Tibial nerve (tissue), 4 donors: ENCODE data around the gene LAIR2. TPM values are rescaled to one million over a fixed set of nuclear protein-coding genes. Genes with fewer than 3 reads are reported as not detected.
A peak's percentile ranks its signal among the peaks of the same experiment; 100 is the strongest.

Experiments used
- DNase-seq, 2 donors: peaks; one replicate each; pipeline ENCODE4 v3.0.0-alpha.2; 2019; ENCODE audit warnings: low spot score in 2 of 2
- H3K27ac ChIP-seq, 4 donors: fragments of 200-600 bp; sonication (generic) in 3 of 4; one replicate each; pipeline ENCODE4 v1.5.1; 2017 to 2019; ENCODE audit warnings: mild to moderate bottlenecking in 1 of 4
- H3K27me3 ChIP-seq, 2 donors: fragments of 200-600 bp; sonication (generic) in 1 of 2; one replicate each; pipeline versions ENCODE4 v1.5.1 to v1.6.0; 2017 to 2019
- H3K36me3 ChIP-seq, 3 donors: fragments of 200-600 bp; sonication (generic); one replicate each; pipeline ENCODE4 v1.5.1; 2018 to 2019
- H3K4me1 ChIP-seq, 4 donors: fragments of 200-600 bp; sonication (generic) in 3 of 4; one replicate each; pipeline ENCODE4 v1.5.1; 2017 to 2019
- H3K4me3 ChIP-seq, 4 donors: fragments of 200-600 bp; sonication (generic) in 3 of 4; one replicate each; pipeline ENCODE4 v1.5.1; 2017 to 2019; ENCODE audit warnings: mild to moderate bottlenecking in 1 of 4, moderate library complexity in 1 of 4
- H3K9me3 ChIP-seq, 4 donors: fragments of 200-600 bp; sonication (generic) in 3 of 4; one replicate each; pipeline ENCODE4 v1.5.1; 2017 to 2019
- CTCF ChIP-seq, 5 experiments: fragments of 200-600 bp in 3 of 5; fragments of 450-650 bp in 2 of 5; sonication (generic) in 3 of 5; IDR thresholded peaks; one replicate each; pipeline ENCODE4 v1.5.1; 2016 to 2019; ENCODE audit warnings: antibody characterized with exemption in 5 of 5, mild to moderate bottlenecking in 3 of 5, moderate library complexity in 2 of 5
- EP300 ChIP-seq, 2 donors: sonication (generic); formaldehyde crosslinking; IDR thresholded peaks; one replicate each; pipeline ENCODE4 v1.6.1; 2017; ENCODE audit warnings: antibody characterized with exemption in 2 of 2, mild to moderate bottlenecking in 1 of 2
- POLR2A ChIP-seq, 2 donors: fragments of 450-650 bp; IDR thresholded peaks; one replicate each; pipeline ENCODE4 v1.6.1; 2017; ENCODE audit warnings: antibody characterized with exemption in 2 of 2, mild to moderate bottlenecking in 2 of 2, moderate library complexity in 2 of 2
- WGBS, 2 donors: methylation state at CpG; one replicate each; pipeline ENCODE4 v1.1.5; 2018; 5-methylcytosine and 5-hydroxymethylcytosine counted together
- total RNA-seq, 4 donors: library from RNA; depleted of rRNA; stranded (reverse); fragments of >200 nt; gene quantifications; one replicate each; pipeline ENCODE4 v1.1.0, GENCODE V29; 2016

The LAIR2 gene
- total RNA-seq, 4 donors from 2014 or later, result not detected

GRCh38 chr19:54517483-54517882 is 14.9 kb downstream of the LAIR2 start:
- H3K4me3 ChIP-seq, result no peak overlapping the region
- H3K27ac ChIP-seq, result no peak overlapping the region
- no peaks in the 10 kb centered on the region for H3K4me1 ChIP-seq
- TF ChIP-seq EP300 (IDR thresholded peaks at IDR 0.05) (no peak), CTCF (IDR thresholded peaks at IDR 0.05) (no peak), POLR2A (IDR thresholded peaks at IDR 0.05) (no peak)
- no peaks in the 10 kb centered on the region for H3K9me3 ChIP-seq
- DNase-seq, result peak in 1 of 2 donors; percentile 42
- WGBS, 2 donors, result 1 to 5% methylated on average over 4 of the region's 4 CpGs
- no peaks in the 10 kb centered on the region for H3K36me3 ChIP-seq
- H3K27me3 ChIP-seq, result no peaks in the 10 kb centered on the region

- no peak overlapping the region for H3K4me3 ChIP-seq
- DNase-seq, result no peak
- no peaks in the 10 kb centered on the region for H3K27me3 ChIP-seq
- no peak overlapping the region for H3K27ac ChIP-seq
- 64 to 68% methylated on average over 5 of the region's 5 CpGs for WGBS, 2 donors
- no peak for TF ChIP-seq EP300 (IDR thresholded peaks at IDR 0.05)
- TF ChIP-seq CTCF (IDR thresholded peaks at IDR 0.05), result no peak
- no peak for TF ChIP-seq POLR2A (IDR thresholded peaks at IDR 0.05)
- H3K4me1 ChIP-seq, result no peaks in the 10 kb centered on the region
- H3K36me3 ChIP-seq, result no peaks in the 10 kb centered on the region
- no peaks in the 10 kb centered on the region for H3K9me3 ChIP-seq
Measured at GRCh38 chr19:54518844-54519243, 16.2 kb downstream of the LAIR2 start.

GRCh38 chr19:54521022-54521859 is 18.6 kb downstream of the LAIR2 start:
- no peak for DNase-seq
- TF ChIP-seq EP300 (IDR thresholded peaks at IDR 0.05), result no peak
- no peak for TF ChIP-seq POLR2A (IDR thresholded peaks at IDR 0.05)
- no peak for TF ChIP-seq CTCF (IDR thresholded peaks at IDR 0.05)
- whole genome bisulfite sequencing, 2 donors, result 53 to 63% methylated on average over 17 to 18 of the region's 18 CpGs
- Histone ChIP-seq H3K36me3 (no peaks in the 10 kb centered on the region), H3K4me3 (no peak overlapping the region), H3K27ac (no peak overlapping the region), H3K4me1 (no peaks in the 10 kb centered on the region), H3K27me3 (no peaks in the 10 kb centered on the region), H3K9me3 (no peaks in the 10 kb centered on the region)

- Histone ChIP-seq H3K36me3 (no peaks in the 10 kb centered on the region), H3K4me1 (no peaks in the 10 kb centered on the region), H3K27ac (no peak overlapping the region), H3K27me3 (no peaks in the 10 kb centered on the region), H3K9me3 (no peaks in the 10 kb centered on the region), H3K4me3 (no peak overlapping the region)
- DNase-seq, result no peak
- 79 to 82% methylated on average over 6 of the region's 6 CpGs for WGBS, 2 donors
- no peak for TF ChIP-seq CTCF (IDR thresholded peaks at IDR 0.05)
- no peak for TF ChIP-seq POLR2A (IDR thresholded peaks at IDR 0.05)
- no peak for TF ChIP-seq EP300 (IDR thresholded peaks at IDR 0.05)
Measured at GRCh38 chr19:54521860-54522513, 19.4 kb downstream of the LAIR2 start.

- H3K9me3 ChIP-seq, result no peaks in the 10 kb centered on the region
- H3K36me3 ChIP-seq, result no peaks in the 10 kb centered on the region
- no peaks in the 10 kb centered on the region for H3K4me1 ChIP-seq
- DNase-seq, result no peak
- WGBS, 2 donors, result 50 to 70% methylated on average over 5 of the region's 5 CpGs
- no peak overlapping the region for H3K4me3 ChIP-seq
- TF ChIP-seq CTCF (IDR thresholded peaks at IDR 0.05) (no peak), EP300 (IDR thresholded peaks at IDR 0.05) (no peak), POLR2A (IDR thresholded peaks at IDR 0.05) (no peak)
- no peak overlapping the region for H3K27ac ChIP-seq
- H3K27me3 ChIP-seq, result no peaks in the 10 kb centered on the region
Measured at GRCh38 chr19:54523403-54523802, 20.8 kb downstream of the LAIR2 start.
